ENCODE measurements around the gene SF3A2. TPM values are rescaled to one million over a fixed set of nuclear protein-coding genes. Genes with fewer than 3 reads are reported as not detected.
A peak's percentile ranks its signal among the peaks of the same experiment; 100 is the strongest.

SF3A2 gene
- total RNA-seq, 4 donors from 2014 or later = 25.7 to 39.8 (median 30.3) TPM

DNA sequence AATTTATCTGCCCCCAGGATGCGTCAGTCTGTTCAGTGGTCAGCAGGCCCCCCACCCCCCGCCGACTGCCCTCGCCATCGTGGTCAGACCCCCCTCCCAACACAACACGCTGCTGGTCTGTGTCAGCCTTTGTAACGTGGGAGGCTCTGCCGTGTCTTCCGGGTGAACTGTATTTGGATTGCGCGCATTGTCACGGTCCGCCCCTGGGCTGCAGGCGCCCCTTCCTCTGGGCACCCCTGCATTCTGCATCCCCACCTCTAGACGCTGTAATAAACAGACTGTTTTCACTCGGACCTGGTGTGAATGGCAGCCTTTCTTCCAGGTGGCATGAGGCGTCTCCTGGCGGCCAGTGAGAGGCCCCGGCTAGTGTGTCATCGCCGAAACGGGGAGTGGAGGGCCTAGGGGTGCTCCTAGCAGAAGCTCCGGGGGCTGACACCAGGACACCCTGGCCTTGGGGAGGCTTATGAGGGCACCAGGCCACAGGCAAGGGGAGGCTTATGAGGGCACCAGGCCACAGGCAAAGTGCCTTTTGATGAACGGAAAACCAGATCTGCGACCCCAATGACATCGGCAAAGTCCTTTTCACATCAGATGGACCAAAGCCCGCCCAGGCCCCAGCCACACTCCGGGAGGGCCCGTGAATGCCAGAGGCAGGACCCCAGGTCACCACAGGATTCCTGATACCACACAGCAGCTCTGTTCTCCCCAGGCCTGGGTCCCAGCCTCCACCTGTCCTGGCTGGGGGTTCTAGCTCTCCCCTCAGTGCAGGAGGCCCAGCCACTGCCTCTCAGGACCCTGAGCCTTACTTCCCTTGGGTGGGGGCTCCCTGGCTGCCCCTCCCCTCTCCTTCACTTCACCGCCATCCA is 4.1 kb upstream of the SF3A2 start:
- 94% methylated on average over 25 to 28 of the region's 30 CpGs for WGBS, 2 donors
- Histone ChIP-seq H3K4me3 (replicated peaks in 1 of 3) (no peak overlapping the region), H3K4me1 (peaks cover 12 to 23% of the 10 kb centered on the region in 2 donors), H3K9me3 (no peaks in the 10 kb centered on the region), H3K36me3 (peaks cover 28 to 31% of the 10 kb centered on the region in 2 donors), H3K27ac (no peak overlapping the region), H3K27me3 (no peaks in the 10 kb centered on the region)
- no peak for TF ChIP-seq POLR2A (IDR thresholded peaks at IDR 0.05)
- TF ChIP-seq, protein P1, sequence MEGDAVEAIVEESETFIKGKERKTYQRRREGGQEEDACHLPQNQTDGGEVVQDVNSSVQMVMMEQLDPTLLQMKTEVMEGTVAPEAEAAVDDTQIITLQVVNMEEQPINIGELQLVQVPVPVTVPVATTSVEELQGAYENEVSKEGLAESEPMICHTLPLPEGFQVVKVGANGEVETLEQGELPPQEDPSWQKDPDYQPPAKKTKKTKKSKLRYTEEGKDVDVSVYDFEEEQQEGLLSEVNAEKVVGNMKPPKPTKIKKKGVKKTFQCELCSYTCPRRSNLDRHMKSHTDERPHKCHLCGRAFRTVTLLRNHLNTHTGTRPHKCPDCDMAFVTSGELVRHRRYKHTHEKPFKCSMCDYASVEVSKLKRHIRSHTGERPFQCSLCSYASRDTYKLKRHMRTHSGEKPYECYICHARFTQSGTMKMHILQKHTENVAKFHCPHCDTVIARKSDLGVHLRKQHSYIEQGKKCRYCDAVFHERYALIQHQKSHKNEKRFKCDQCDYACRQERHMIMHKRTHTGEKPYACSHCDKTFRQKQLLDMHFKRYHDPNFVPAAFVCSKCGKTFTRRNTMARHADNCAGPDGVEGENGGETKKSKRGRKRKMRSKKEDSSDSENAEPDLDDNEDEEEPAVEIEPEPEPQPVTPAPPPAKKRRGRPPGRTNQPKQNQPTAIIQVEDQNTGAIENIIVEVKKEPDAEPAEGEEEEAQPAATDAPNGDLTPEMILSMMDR (IDR thresholded peaks at IDR 0.05) = no peak
- DNase-seq = no peak
- intact Hi-C loops (cut with DNase I) = loop anchor here (5.0 kb wide), 1 partner anchor 70 kb away; the partner anchor contains the start of gene DOT1L

DNA sequence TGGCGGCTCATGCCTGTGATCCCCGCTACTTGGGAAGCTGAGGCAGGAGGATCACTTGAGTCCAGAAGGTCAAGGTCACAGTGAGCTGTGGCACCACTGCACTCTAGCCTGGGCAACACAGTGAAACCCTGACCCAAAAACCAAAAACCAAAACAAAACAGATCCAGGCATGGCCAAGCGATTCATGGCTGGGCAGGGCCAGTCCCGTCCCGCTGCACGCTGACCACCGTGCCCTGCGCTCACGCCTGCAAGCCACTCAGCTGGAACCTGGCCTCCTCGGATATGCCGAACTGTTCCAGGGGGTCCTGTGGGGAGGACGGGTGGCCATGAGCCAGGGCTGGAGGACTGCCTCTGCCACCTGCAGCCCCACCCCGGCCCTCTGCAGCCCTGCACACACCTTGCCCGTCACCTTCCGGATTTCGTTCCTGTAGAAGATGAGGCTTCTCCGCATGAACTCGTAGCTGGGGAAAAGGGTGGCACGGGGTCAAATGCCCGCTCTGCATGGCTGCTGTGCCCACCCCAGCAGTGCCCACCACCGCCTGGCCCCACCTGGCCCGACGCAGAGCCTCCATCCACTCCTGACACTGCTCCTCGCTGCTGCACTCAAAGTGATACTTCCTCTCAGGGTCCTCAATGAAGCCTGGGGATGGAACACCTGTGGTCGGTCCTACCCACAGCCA is 2.9 kb upstream of the SF3A2 start:
- peaks cover 24 to 36% of the 10 kb centered on the region in 2 donors for H3K4me1 ChIP-seq

DNA sequence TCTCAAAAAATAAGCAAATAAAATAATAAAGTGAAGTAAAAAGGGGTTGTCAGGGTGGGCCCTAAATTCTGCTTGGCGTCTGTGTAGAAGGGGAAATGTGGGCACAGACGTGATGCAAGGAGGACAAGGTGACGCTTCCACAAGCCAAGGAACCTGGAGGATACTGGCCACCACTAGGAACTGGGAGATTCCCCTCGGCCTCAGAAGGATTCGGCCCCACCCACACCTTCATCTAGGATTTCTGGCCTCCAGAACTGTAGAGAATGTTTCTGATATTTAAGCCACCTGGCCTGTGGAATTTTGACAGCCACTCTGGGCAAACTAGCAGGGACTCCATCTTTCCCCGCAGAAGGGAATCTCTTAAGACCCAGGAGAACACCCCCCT is 1.6 kb upstream of the SF3A2 start:
- peak overlapping the region in 2 of 3 donors; percentile 86 to 92 for H3K4me3 ChIP-seq (replicated peaks in 1 of 3)
- intact Hi-C loops (cut with DNase I) = loop anchor here (5.0 kb wide), 2 partner anchors 73 to 97 kb away; partner anchors contain the start of gene DOT1L
- peaks cover 14 to 20% of the 10 kb centered on the region in 2 donors for H3K36me3 ChIP-seq
- peaks cover 35 to 47% of the 10 kb centered on the region in 2 donors for H3K4me1 ChIP-seq
- WGBS, 2 donors = 63 to 65% methylated on average over 6 of the region's 6 CpGs
- TF ChIP-seq, protein P1 (IDR thresholded peaks at IDR 0.05) = no peak
- no peak for TF ChIP-seq POLR2A (IDR thresholded peaks at IDR 0.05)
- DNase-seq = no peak
- H3K9me3 ChIP-seq = no peaks in the 10 kb centered on the region
- H3K27ac ChIP-seq = peak overlapping the region; percentile 96 to 99 (median 98)
- no peaks in the 10 kb centered on the region for H3K27me3 ChIP-seq

More for the DNA sequence above, 2.9 kb upstream of the SF3A2 start:
- Histone ChIP-seq H3K4me3 (replicated peaks in 1 of 3) (no peak overlapping the region), H3K36me3 (peaks cover 21 to 25% of the 10 kb centered on the region in 2 donors), H3K27me3 (no peaks in the 10 kb centered on the region), H3K27ac (peak overlapping the region in 1 of 3 donors; percentile 8), H3K9me3 (no peaks in the 10 kb centered on the region)
- intact Hi-C loops (cut with DNase I) = loop anchor here (5.0 kb wide), 1 partner anchor 71 kb away; the partner anchor contains the start of gene DOT1L
- no peak for TF ChIP-seq POLR2A (IDR thresholded peaks at IDR 0.05)
- TF ChIP-seq, protein P1 (IDR thresholded peaks at IDR 0.05) = no peak
- 77 to 91% methylated on average over 19 to 23 of the region's 25 CpGs for whole genome bisulfite sequencing, 2 donors
- DNase-seq = no peak

DNA sequence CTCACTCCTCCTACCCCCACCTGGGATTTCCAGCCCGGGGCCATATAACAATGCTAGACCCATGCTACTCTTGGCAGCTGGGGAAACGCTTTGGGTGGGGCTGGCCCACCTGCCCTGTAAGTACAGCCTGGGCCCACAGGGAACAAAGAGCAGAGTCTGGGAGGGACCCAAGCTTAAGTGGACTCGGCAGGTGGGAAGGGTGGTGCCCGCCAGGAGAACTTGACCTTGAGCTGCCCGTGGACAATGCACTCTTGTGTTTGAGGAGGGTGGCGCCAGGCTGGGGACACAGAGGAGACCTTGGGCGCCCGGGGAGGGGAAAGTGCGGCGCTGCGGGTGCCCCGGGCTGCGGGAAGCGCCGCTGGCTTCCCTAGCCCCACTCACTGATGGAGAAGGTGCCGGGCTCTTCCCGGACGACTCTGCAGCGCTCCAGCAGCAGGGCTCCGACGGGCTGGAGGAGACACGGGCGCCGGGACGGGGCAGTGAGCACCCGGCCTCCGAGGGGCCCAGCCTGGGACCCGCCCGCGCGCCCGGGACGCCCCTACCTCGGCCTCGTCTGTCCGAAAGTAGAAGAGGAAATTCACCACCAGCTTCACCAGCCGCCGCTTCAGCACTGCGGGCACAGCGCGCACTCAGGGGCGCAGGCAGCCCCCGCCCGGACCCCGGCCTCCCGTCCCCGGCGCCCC is 1.1 kb upstream of the SF3A2 start:
- intact Hi-C loops (cut with DNase I) = loop anchor here (2.0 to 5.0 kb wide), 2 partner anchors 35 to 97 kb away; no protein-coding TSS in a partner anchor
- no peaks in the 10 kb centered on the region for H3K27me3 ChIP-seq
- TF ChIP-seq POLR2A (IDR thresholded peaks at IDR 0.05) = peak in 1 of 2 donors; percentile 64
- TF ChIP-seq, protein P1 (IDR thresholded peaks at IDR 0.05) = peak in 1 of 6 experiments; percentile 15
- 1 to 3% methylated on average over 8 to 18 of the region's 48 CpGs for WGBS, 2 donors
- no peaks in the 10 kb centered on the region for H3K9me3 ChIP-seq
- DNase-seq = peak; percentile 77 to 84
- H3K27ac ChIP-seq = peak overlapping the region; percentile 96 to 99 (median 98)
- H3K4me3 ChIP-seq (replicated peaks in 1 of 3) = peak overlapping the region; percentile 51 to 92 (median 86)
- peaks cover 8 to 15% of the 10 kb centered on the region in 2 donors for H3K36me3 ChIP-seq
- H3K4me1 ChIP-seq = peaks cover 40 to 52% of the 10 kb centered on the region in 2 donors
